Sigmoid colon (tissue), 4 donors: ENCODE data around the gene FSTL3.

Experiments
- EP300 ChIP-seq, 4 donors: sonication (generic); formaldehyde crosslinking; IDR thresholded peaks; one replicate each; pipeline ENCODE4 v1.6.1; 2017; ENCODE audit warnings: antibody characterized with exemption in 4 of 4
- POLR2A ChIP-seq, 2 donors: fragments of 450-650 bp; IDR thresholded peaks; one replicate each; pipeline ENCODE4 v1.6.1; 2016; ENCODE audit warnings: antibody characterized with exemption in 2 of 2, mild to moderate bottlenecking in 2 of 2, moderate library complexity in 2 of 2
- POLR2AphosphoS5 ChIP-seq, 4 donors: sonication (generic); formaldehyde crosslinking; IDR thresholded peaks; one replicate each; pipeline ENCODE4 v1.6.1; 2017; ENCODE audit warnings: antibody characterized with exemption in 4 of 4
- TF ChIP-seq, protein P1 (sequence below), 4 experiments: fragments of 450-650 bp in 3 of 4; fragments of 200-600 bp in 1 of 4; IDR thresholded peaks; one replicate each; pipeline ENCODE4 v1.5.1; 2016 to 2019; ENCODE audit warnings: antibody characterized with exemption in 4 of 4, mild to moderate bottlenecking in 3 of 4, moderate library complexity in 2 of 4

GRCh38 chr19:718991-719512 lies 42.9 kb downstream of the FSTL3 start:
- TF ChIP-seq, protein P1, sequence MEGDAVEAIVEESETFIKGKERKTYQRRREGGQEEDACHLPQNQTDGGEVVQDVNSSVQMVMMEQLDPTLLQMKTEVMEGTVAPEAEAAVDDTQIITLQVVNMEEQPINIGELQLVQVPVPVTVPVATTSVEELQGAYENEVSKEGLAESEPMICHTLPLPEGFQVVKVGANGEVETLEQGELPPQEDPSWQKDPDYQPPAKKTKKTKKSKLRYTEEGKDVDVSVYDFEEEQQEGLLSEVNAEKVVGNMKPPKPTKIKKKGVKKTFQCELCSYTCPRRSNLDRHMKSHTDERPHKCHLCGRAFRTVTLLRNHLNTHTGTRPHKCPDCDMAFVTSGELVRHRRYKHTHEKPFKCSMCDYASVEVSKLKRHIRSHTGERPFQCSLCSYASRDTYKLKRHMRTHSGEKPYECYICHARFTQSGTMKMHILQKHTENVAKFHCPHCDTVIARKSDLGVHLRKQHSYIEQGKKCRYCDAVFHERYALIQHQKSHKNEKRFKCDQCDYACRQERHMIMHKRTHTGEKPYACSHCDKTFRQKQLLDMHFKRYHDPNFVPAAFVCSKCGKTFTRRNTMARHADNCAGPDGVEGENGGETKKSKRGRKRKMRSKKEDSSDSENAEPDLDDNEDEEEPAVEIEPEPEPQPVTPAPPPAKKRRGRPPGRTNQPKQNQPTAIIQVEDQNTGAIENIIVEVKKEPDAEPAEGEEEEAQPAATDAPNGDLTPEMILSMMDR (IDR thresholded peaks at IDR 0.05) = no peak
- no peak for TF ChIP-seq EP300 (IDR thresholded peaks at IDR 0.05)
- TF ChIP-seq POLR2AphosphoS5 (IDR thresholded peaks at IDR 0.05) = peak in 2 of 4 donors; percentile 20 to 32
- no peak for TF ChIP-seq POLR2A (IDR thresholded peaks at IDR 0.05)
